ENCODE data around the gene KCNQ4.

Gene KCNQ4

DNA sequence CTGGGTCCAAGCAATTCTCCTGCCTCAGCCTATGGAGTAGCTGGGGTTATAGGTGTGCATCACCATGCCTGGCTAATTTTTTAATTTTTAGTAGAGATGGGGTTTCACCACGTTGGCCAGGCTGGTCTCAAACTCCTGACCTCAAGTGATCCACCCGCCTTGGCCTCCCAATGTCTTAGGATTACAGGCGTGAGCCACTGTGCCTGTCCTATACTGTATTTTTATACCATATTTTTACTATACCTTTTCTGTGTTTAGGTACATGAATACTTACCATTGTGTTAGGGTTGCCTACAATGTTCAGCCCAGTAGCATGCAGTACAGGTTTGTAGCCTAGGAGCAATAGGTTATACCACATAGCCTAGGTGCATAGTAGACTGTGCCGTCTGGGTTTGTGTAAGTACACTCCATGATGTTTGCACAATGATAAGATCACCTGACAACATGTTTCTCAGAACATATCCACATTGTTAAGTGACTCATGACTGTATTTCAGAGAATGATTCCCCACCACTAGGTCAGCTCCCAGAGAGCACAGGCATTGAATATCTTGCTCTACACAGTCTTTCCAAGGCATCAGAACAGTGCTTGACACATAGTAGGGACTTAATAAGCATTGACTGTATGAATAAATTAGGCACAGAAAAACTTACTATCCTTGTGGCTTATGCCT is 84.6 kb downstream of the KCNQ4 start:
- no peak for DNase-seq

GRCh38 chr1:40870135-40870728 is 86.6 kb downstream of the KCNQ4 start:
- DNase-seq, result no peak

GRCh38 chr1:40872276-40872675 is 88.7 kb downstream of the KCNQ4 start:
- no peak for DNase-seq

DNA sequence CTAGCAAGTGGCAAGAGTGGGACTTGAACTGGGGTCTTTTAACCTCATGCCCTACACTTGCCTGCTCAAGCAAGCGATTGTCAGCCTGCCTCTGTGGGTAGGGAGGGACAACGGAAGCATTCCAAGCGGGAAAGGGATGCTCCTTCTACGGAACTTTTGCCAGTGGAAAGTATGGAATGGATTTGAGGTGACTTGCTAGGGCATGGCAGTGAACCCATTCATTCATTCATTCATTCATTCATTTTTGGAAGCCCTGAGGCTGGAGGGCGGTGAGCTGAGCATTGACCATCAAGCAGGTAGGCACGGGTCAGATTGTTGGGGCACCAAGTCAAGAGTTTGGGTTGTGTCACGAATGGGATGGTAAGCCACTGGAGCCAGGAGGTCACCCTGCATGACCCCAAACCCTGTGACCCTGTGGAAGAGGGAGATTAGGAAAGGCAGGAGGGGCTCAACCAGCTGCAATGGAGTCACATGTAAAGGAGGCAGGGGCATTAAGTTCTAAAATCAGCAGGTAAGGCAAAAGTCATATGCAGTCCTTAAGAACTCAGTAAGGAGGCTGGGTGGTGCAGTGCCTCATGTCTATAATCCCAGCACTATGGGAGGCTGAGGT is 90.4 kb downstream of the KCNQ4 start:
- no peak for DNase-seq

GRCh38 chr1:40876436-40876761 is 92.8 kb downstream of the KCNQ4 start:
- no peak for DNase-seq

DNA sequence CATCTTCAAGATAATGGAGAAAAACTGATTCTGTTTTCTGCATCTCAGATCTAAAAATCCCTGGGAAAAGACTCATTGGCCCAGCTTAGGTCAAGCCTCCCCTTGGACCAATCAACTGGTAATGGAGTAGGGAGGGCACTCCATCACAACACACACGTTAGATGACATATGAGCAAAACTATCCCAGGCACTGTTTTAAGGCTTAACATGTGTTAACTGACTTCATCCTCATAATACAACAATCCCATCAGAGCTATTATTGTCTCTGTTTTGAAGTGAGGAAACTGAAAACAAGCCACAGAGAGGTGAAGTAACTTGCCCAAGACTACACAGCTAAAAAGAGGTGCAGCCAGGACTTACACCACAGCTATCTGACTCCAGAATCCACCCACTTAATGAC is 93.3 kb downstream of the KCNQ4 start:
- no peak for DNase-seq

DNA sequence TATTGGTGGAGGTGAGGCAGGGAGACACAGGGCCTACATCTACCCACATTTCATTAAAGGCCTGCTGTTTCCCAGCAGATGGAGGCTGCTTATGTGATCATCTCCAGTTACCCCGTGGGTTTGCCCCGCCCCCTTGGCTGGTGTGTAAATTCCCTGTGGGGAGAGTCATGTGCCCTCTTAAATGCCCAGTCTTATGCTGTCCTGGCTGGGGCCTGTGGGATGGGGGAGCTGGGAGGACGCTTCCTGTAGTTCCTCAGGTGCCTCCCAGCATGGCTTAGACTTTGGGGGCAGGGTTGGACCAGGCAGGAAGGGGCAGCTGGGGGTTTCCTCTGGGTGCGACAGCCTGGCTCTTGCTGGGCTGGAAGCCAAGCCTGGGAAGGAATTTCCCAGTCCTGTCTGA is 94.1 kb downstream of the KCNQ4 start:
- no peak for DNase-seq

- no peak for DNase-seq
These were observed 95.3 kb downstream of the KCNQ4 start for GRCh38 chr1:40878906-40879305.

DNA sequence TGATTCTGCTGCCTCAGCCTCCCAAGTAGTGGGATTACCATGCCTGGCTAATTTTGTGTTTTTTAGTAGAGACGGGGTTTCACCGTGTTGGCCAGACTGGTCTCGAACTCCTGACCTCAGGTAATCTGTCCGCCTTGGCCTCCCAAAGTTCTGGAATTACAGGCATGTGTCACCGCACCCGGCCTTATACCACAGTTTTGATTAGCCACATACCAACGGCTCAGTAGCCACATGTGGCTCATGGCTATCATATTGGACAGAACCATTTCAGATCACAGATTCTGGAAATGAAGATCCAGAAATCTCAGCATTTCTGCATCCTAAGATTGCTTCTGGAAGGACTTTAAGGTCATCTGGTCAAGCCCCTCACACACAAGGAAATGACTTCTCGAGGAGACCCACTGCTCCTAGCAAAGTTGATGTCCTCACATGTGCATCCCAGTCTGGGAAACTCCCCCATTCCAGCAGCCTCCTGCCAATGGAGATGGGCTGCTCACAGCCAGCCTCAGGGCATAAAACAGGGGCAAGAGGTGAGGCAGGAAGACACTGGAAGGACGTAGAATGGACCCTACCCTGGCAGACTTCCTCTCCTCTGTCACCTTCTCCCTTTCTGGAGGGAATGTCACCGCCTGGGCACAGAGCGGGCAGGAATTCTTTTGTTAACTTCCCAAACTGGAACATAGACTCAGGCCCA is 96.0 kb downstream of the KCNQ4 start:
- no peak for DNase-seq

GRCh38 chr1:40880813-40881549 is 97.4 kb downstream of the KCNQ4 start:
- DNase-seq, result no peak

DNA sequence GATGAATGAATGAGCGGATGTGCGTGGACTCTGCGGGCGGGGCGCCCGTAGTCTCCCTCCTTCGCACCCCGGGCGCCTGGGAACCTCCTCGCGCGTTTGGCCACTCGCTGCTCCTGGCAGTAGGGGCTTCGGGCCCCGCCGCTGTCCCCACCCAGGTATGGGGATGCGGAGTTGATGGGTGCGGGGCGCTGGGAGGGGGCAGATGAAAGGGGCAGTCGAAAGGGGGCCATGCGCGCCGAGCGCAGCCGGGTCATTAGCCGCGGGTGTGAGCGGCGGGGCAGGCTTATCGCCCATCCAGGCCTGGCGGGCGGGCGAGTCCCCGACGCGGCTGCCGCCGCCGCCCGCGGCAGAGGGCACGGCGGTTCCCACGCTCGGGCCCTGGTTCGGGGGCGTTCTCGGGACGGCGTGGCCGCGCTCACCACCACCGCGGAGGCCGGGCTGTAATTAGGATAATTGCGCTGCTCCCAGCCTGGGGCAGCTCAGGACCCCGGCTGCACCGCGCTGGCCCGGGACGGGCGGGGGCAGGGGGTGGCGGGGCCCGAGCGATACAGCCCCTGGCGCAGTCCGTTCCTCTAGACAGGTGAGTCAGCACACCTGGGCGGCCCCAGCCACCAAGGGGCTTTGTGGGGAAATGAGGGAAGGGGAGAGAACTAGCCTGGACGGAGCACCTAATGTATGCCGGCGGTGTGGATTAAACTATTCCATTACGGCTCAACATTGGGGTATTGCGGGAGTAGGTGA is 100.6 kb downstream of the KCNQ4 start:
- no peak for DNase-seq

DNA sequence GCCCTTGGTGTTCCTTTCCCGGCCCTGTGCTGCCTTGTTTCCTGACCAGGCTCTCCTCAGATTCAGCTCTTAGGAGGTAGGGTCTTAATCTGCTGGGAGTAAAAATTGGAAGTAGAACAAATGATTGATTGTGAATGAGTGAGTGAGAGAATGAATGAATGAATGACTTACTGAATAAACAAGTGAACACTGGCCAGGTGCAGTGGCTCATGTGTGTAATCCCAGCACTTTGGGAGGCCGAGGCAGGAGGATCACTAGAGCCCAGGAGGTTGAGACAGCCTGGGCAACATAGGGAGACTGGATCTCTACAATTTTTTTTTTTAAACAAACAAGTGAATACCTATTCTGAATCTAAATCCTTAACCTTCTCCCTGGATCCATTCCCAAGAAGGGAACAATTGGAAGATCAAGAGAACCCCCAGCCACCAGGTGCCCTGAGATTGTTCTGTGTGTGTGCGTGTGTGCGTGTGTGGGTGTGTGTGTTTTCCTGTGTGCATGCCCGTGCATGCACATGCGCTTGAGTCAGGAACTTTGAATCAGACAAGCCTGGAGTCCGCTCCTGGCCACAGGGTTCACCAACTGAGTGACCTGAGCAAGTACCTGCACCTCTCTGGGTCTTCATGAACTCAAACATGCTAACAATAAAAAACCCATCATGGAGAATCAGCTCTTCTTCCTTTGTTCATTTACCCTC is 102.9 kb downstream of the KCNQ4 start:
- no peak for DNase-seq

GRCh38 chr1:40887012-40887378 is 103.4 kb downstream of the KCNQ4 start:
- no peak for DNase-seq

DNA sequence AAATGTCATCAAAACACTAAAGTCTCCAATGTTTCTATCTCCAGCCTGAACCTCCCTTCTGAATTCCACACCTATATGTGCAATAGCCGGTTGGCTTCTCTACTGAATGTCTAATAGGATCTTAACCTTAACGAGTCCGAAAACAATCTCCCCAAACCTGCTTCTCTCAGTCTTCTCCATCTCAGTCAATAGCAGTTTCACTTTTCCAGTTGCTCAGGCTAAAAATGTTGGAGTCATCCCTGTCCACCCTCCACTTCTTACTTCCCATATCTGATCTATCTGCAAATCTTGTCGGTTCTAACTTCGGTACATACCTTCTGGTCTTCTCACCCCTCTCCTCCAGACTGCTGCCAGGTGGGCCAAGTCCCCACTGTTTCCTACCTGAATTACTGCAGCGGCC is 104.1 kb downstream of the KCNQ4 start:
- no peak for DNase-seq

Data from CD4-positive, alpha-beta T cell treated with Interleukin-12 subunit alpha and Interleukin-12 subunit beta, for 1 hour (primary cell).